Measurements from ENCODE around the gene CD302. TPM values are rescaled to one million over a fixed set of nuclear protein-coding genes. Genes with fewer than 3 reads are reported as not detected.

The CD302 gene
- total RNA-seq, 1 experiment from 2014 or later, result 8.5 TPM

DNA sequence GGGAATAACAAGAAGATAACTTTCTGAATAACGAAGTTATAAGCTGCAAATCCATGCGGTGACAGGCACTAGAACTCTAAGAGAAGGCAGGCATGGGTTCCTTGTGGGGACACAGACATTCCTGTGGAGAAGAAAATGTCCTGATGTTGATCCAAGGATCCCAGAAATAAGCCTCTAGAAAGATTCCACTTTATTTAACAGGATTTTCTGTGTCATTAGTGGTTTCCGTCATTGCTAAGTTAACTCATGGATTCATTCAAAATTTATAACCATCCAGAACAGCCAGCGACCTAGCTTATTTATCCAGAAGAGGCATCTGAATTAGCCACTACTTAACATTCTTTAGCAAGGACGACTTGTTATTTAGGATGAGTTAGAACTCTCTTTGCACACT is 10.0 kb upstream of the CD302 start:
- intact Hi-C loops (cut with micrococcal nuclease), result loop anchor here (5.0 kb wide), 1 partner anchor 51 kb away; no protein-coding TSS in a partner anchor
- H3K9me3 ChIP-seq (ENCODE audit: low read length), result no peaks in the 10 kb centered on the region
- H4K20me1 ChIP-seq (ENCODE audit: low read length), result no peaks in the 10 kb centered on the region
- no peaks in the 10 kb centered on the region for H3K36me3 ChIP-seq (ENCODE audit: low read depth, low read length)
- no peak overlapping the region for H2AFZ ChIP-seq (ENCODE audit: low read length)
- no peak overlapping the region for H3K4me2 ChIP-seq (ENCODE audit: low read length)
- no peak overlapping the region for H3K9ac ChIP-seq (ENCODE audit: low read length)
- ChIA-PET POLR2A (ENCODE audit: unreplicated experiment) (no interaction called here), CTCF (no interaction called here)
- H3K4me1 ChIP-seq (ENCODE audit: insufficient read depth, low read length), result no peaks in the 10 kb centered on the region
- no peak for ATAC-seq
- no TSS peak for BruUV-seq (replicated peaks)
- no peak overlapping the region for H3K27ac ChIP-seq (ENCODE audit: low read length)
- no peaks in the 10 kb centered on the region for H3F3A ChIP-seq (ENCODE audit: low read length, unreplicated experiment)
- no peaks in the 10 kb centered on the region for H3K27me3 ChIP-seq (ENCODE audit: low read length)
- H3K9me2 ChIP-seq (replicated peaks; ENCODE audit: low read length), result no peaks in the 10 kb centered on the region
- TF ChIP-seq EZH2phosphoT487 (IDR thresholded peaks at IDR 0.05; ENCODE audit: borderline replicate concordance, low read length), result no peak
- no peak for TF ChIP-seq EZH2 (IDR thresholded peaks at IDR 0.05; ENCODE audit: low read length, unreplicated experiment)
- TF ChIP-seq, protein P1, sequence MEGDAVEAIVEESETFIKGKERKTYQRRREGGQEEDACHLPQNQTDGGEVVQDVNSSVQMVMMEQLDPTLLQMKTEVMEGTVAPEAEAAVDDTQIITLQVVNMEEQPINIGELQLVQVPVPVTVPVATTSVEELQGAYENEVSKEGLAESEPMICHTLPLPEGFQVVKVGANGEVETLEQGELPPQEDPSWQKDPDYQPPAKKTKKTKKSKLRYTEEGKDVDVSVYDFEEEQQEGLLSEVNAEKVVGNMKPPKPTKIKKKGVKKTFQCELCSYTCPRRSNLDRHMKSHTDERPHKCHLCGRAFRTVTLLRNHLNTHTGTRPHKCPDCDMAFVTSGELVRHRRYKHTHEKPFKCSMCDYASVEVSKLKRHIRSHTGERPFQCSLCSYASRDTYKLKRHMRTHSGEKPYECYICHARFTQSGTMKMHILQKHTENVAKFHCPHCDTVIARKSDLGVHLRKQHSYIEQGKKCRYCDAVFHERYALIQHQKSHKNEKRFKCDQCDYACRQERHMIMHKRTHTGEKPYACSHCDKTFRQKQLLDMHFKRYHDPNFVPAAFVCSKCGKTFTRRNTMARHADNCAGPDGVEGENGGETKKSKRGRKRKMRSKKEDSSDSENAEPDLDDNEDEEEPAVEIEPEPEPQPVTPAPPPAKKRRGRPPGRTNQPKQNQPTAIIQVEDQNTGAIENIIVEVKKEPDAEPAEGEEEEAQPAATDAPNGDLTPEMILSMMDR (conservative IDR thresholded peaks at IDR 0.05; ENCODE audit: low read depth, low read length), result no peak
- no peaks in the 10 kb centered on the region for H3K79me2 ChIP-seq (ENCODE audit: low read length)
- DNase-seq, result no peak
- no peak overlapping the region for H3K4me3 ChIP-seq (ENCODE audit: low read length)

DNA sequence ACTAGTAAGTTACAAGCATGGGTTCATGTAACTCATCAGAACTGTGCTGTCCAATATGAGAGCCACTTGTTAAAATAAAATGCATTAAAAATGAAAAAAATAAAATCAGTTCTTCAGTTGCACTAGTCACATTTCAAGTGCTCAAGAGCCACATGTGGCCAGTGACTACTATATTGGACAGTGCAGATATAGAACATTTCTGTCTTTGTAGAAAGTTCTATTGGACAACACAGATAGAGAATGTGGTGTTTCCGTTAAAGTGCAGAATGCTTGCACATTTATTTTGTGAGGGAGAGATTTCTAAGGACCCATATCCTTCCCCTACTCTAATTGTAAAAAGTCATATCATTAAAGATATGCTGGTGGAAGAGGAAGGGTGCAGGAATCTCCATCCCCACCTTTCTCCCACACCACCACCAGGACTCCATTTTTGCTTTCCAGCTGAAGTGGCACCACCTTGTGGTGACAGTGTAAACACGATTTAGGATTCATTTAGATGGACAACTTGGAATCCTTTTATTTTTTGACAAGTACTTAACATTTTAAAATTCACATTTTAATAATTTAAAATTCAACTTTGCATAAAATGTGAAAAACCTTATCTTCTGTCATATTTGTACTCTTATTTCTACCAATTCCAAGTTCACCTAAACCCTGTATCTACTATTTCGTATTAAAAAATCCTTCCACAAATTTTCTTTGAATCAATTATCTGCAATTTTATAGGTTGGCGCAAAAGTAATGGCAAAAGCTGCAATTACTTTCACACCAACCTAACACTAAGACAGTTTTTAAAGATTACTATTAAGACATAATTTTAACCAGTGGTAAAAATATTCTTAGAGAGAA is 9.4 kb upstream of the CD302 start:
- H3K4me1 ChIP-seq (ENCODE audit: insufficient read depth, low read length), result no peaks in the 10 kb centered on the region
- H4K20me1 ChIP-seq (ENCODE audit: low read length), result no peaks in the 10 kb centered on the region
- H3K4me2 ChIP-seq (ENCODE audit: low read length), result no peak overlapping the region
- POLR2A ChIA-PET (ENCODE audit: unreplicated experiment), result no interaction called here
- H3K27ac ChIP-seq (ENCODE audit: low read length), result no peak overlapping the region
- peak; percentile 76 for DNase-seq
- H3K9me2 ChIP-seq (replicated peaks; ENCODE audit: low read length), result no peaks in the 10 kb centered on the region
- H3K9ac ChIP-seq (ENCODE audit: low read length), result no peak overlapping the region
- peak; percentile 71 for ATAC-seq
- H3K4me3 ChIP-seq (ENCODE audit: low read length), result no peak overlapping the region
- no peaks in the 10 kb centered on the region for H3K79me2 ChIP-seq (ENCODE audit: low read length)
- BruUV-seq (replicated peaks), result no TSS peak
- no peaks in the 10 kb centered on the region for H3K36me3 ChIP-seq (ENCODE audit: low read depth, low read length)
- CTCF ChIA-PET, result no interaction called here
- H3K27me3 ChIP-seq (ENCODE audit: low read length), result no peaks in the 10 kb centered on the region
- no peak for TF ChIP-seq EZH2 (IDR thresholded peaks at IDR 0.05; ENCODE audit: low read length, unreplicated experiment)
- TF ChIP-seq, protein P1 (conservative IDR thresholded peaks at IDR 0.05; ENCODE audit: low read depth, low read length), result peak; percentile 87
- no peaks in the 10 kb centered on the region for H3F3A ChIP-seq (ENCODE audit: low read length, unreplicated experiment)
- no peak overlapping the region for H2AFZ ChIP-seq (ENCODE audit: low read length)
- no peaks in the 10 kb centered on the region for H3K9me3 ChIP-seq (ENCODE audit: low read length)
- intact Hi-C loops (cut with micrococcal nuclease), result loop anchor here (1.0 to 5.0 kb wide), 3 partner anchors 50 to 161 kb away; no protein-coding TSS in a partner anchor

DNA sequence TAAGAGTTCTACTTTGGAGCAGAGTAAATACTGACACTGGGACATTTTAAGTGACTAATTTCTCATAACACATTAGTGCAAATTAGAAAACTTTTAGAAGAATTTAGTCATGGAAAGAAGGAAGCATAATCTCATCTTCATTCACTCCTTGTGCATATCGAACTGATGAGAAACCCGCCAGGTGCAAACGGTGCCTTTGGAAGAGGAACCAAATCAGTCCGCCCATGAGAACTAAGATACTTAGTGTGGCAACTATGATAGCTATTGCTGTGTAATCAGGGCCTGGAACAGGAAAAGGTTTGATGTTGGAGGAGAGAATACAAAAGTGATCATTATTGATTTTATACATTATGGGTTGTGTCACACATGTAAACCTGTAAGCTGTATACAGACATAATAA is 6.9 kb upstream of the CD302 start:
- Histone ChIP-seq H3K36me3 (ENCODE audit: low read depth, low read length) (no peaks in the 10 kb centered on the region), H4K20me1 (ENCODE audit: low read length) (no peaks in the 10 kb centered on the region), H3K4me3 (ENCODE audit: low read length) (no peak overlapping the region), H3K4me1 (ENCODE audit: insufficient read depth, low read length) (no peaks in the 10 kb centered on the region), H3K79me2 (ENCODE audit: low read length) (no peaks in the 10 kb centered on the region), H3K9ac (ENCODE audit: low read length) (no peak overlapping the region), H3K9me3 (ENCODE audit: low read length) (no peaks in the 10 kb centered on the region), H3K9me2 (replicated peaks; ENCODE audit: low read length) (no peaks in the 10 kb centered on the region), H3K27me3 (ENCODE audit: low read length) (no peaks in the 10 kb centered on the region), H3K27ac (ENCODE audit: low read length) (no peak overlapping the region), H2AFZ (ENCODE audit: low read length) (no peak overlapping the region), H3F3A (ENCODE audit: low read length, unreplicated experiment) (no peaks in the 10 kb centered on the region), H3K4me2 (ENCODE audit: low read length) (no peak overlapping the region)
- ATAC-seq, result no peak
- CTCF ChIA-PET, result no interaction called here
- POLR2A ChIA-PET (ENCODE audit: unreplicated experiment), result no interaction called here
- intact Hi-C loops (cut with micrococcal nuclease), result loop anchor here (5.0 kb wide), 1 partner anchor 48 kb away; no protein-coding TSS in a partner anchor
- no peak for DNase-seq
- TF ChIP-seq, protein P1 (conservative IDR thresholded peaks at IDR 0.05; ENCODE audit: low read depth, low read length), result no peak
- TF ChIP-seq EZH2phosphoT487 (IDR thresholded peaks at IDR 0.05; ENCODE audit: borderline replicate concordance, low read length), result no peak
- TF ChIP-seq EZH2 (IDR thresholded peaks at IDR 0.05; ENCODE audit: low read length, unreplicated experiment), result no peak
- BruUV-seq (replicated peaks), result no TSS peak
